Neural crest cell (in vitro differentiated cells): ENCODE data around the gene FAM219B. TPM values are rescaled to one million over a fixed set of nuclear protein-coding genes. Genes with fewer than 3 reads are reported as not detected.
"Not testable (repeated sequence)": the region's sequence is repeated elsewhere in the genome, so short reads cannot be mapped to it uniquely, and the experiment has no call there.

Experiments
- DNase-seq: peaks from one replicate; pipeline ENCODE4 v3.0.0; 2021; ENCODE audit warnings: low read depth, mixed read lengths, low spot score
- H3K27ac Mint-ChIP-seq: one replicate; pipeline ENCODE4 v1.8.0; 2021; ENCODE audit warnings: mild to moderate bottlenecking, mixed read lengths; ENCODE audit not compliant: unreplicated experiment
- H3K27me3 Mint-ChIP-seq: 2 replicates; pipeline ENCODE4 v1.8.0; 2021; ENCODE audit warnings: low read depth, mild to moderate bottlenecking, mixed read lengths
- H3K36me3 Mint-ChIP-seq: 2 replicates; pipeline ENCODE4 v1.8.0; 2021; ENCODE audit warnings: low read depth, mild to moderate bottlenecking, mixed read lengths
- H3K4me1 Mint-ChIP-seq: 2 replicates; pipeline ENCODE4 v1.8.0; 2021; ENCODE audit warnings: mixed read lengths
- H3K4me3 Mint-ChIP-seq: one replicate; pipeline ENCODE4 v1.8.0; 2021; ENCODE audit warnings: mild to moderate bottlenecking, mixed read lengths
- H3K9me3 Mint-ChIP-seq: 2 replicates; pipeline ENCODE4 v1.8.0; 2021; ENCODE audit warnings: mixed read lengths
- total RNA-seq: library from RNA; stranded (reverse); gene quantifications from 2 replicates; pipeline ENCODE4 v1.2.1, GENCODE V29; 2021
- TF ChIP-seq, protein P1 (sequence below): fragments of 200-600 bp; sonication (generic); conservative IDR thresholded peaks from 2 replicates; pipeline ENCODE4 v1.5.0; 2021; ENCODE audit warnings: antibody characterized with exemption, mild to moderate bottlenecking

FAM219B gene
- total RNA-seq, 1 donor from 2014 or later: 138 TPM

DNA sequence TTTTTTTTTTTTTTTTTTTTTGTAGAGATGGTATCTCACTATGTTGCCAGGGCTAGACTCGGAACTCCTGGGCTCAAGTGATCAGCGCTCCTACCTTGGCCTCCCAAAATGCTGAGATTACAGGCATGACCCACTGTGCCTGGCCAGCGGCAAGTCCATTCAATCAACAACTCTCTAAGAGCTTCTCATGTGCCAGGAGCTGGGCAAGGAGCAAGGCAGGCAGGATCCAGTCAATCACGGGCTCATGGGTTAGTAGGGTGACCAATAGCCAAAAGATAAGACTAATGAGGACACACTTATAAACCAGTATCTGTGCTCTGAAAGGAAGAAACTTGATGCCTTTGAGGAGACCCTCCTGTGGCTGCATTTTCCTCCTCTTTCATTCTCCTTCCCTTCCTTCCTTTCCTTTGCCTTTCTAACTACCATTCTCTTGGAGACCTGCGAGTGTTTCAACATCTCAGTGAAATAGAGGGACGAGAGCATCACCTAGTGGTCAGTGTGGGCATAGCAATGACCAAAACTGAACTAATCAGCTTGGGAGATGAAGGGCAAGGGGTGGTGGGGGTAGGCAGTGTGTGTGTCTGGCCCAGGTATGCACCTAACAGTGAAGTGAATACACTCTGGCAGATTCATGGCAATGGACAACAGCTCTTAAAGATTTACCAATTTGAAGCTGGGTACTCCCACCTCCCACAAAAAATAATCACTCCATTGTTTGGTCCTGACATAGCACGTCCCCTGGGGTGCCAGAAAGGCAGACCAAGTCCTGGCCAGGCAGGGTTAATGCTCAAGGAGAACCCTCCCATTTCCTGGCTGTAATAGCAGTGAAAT is 43.6 kb upstream of the FAM219B start:
- Mint-ChIP-seq H3K4me1 (peaks cover 5% of the 10 kb centered on the region), H3K4me3 (peak overlapping the region; percentile 2), H3K27me3 (peaks cover 13% of the 10 kb centered on the region), H3K36me3 (no peaks in the 10 kb centered on the region), H3K27ac (no peak overlapping the region), H3K9me3 (no peaks in the 10 kb centered on the region)
- peak; percentile 90 for DNase-seq
- TF ChIP-seq, protein P1, sequence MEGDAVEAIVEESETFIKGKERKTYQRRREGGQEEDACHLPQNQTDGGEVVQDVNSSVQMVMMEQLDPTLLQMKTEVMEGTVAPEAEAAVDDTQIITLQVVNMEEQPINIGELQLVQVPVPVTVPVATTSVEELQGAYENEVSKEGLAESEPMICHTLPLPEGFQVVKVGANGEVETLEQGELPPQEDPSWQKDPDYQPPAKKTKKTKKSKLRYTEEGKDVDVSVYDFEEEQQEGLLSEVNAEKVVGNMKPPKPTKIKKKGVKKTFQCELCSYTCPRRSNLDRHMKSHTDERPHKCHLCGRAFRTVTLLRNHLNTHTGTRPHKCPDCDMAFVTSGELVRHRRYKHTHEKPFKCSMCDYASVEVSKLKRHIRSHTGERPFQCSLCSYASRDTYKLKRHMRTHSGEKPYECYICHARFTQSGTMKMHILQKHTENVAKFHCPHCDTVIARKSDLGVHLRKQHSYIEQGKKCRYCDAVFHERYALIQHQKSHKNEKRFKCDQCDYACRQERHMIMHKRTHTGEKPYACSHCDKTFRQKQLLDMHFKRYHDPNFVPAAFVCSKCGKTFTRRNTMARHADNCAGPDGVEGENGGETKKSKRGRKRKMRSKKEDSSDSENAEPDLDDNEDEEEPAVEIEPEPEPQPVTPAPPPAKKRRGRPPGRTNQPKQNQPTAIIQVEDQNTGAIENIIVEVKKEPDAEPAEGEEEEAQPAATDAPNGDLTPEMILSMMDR: peak; percentile 97

DNA sequence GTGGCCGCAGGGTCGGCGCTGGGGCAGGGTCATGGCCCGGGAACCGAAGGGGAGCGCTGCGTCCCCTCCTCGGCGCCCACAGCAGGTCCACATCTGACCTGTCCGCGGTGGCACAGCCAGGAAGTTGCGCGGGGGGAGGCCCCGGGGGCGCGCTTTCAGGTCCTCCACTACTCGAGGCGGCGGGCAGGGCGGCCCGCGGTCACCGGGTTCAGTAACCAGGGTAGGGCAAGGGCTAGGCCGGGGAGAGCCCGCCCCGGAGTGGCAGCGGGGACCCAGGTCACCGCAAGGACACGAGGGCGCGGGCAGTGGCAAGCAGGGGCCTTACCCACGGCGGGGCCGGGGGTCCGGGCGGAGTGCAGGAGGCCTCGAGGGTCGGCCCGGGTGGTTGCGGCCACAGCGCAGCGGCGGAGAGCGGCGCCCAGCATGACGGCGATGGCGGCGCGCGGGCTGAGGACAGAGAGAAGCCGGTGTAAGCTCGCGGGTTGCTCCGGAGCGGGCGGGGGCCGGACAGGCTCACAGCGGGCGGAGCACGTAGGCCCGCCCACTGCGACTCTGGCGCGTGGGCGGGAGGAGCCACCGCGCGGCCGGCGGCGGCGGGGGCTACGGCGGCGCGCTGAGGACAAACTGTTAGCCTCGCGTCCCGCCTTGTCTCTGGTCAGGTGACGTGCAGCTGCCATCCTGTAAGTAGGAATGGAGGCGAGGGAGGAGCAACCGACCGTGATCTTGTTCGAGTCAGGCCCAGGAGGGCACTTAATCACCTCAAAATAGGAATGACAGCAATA is 31.1 kb upstream of the FAM219B start, which contains the start of gene COX5A:
COX5A (minus strand) TSS at position 484 of the 782 bp plus-strand sequence; CDS start at position 425, 59 bp downstream.
- Mint-ChIP-seq H3K4me3 (peak within 1 kb of the TSS; percentile 91), H3K36me3 (no peaks in the 10 kb centered on the region), H3K27me3 (no peaks in the 10 kb centered on the region), H3K4me1 (peaks cover 23% of the 10 kb centered on the region), H3K9me3 (no peaks in the 10 kb centered on the region), H3K27ac (peak within 1 kb of the TSS; percentile 94)
- peak; percentile 81 for DNase-seq
- TF ChIP-seq, protein P1: no peak

DNA sequence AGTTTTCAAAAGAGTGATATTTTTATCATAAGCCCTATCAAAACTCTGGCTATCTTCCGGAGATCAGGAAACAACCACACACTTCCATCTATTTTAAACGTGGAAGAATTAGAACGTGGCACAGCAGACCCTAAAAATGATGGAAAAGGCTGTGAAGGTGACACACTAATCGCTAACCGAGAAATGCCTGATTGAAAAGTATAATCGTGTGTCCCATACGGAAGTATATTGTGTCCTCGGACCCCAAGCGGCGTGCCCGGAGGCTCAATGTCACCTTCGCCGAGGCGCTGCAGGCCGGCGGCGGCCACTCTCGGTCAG is 30.6 kb upstream of the FAM219B start:
- H3K4me1 Mint-ChIP-seq: peaks cover 23% of the 10 kb centered on the region
- peak overlapping the region; percentile 22 for H3K27ac Mint-ChIP-seq
- no peak for DNase-seq
- peak overlapping the region; percentile 91 for H3K4me3 Mint-ChIP-seq
- no peaks in the 10 kb centered on the region for H3K36me3 Mint-ChIP-seq
- TF ChIP-seq, protein P1: no peak
- no peaks in the 10 kb centered on the region for H3K9me3 Mint-ChIP-seq
- H3K27me3 Mint-ChIP-seq: no peaks in the 10 kb centered on the region

DNA sequence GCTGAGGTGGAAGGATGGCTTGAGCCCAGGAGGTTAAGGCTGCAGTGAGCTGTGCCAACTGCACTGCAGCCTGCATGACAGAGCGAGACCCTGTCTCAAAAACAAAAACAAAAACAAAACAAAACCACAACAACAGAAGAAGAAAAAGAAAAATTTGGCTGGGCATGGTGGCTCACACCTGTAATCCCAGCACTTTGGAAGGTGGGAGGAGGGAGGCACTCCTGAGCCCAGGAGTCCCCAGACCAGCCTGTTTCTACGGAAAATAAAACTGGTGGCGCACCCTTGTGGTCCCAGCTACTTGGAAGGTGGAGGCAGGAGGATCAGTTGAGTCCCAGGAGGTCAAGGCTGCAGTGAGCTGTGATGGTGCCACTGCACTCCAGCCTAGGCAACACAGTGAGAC is 28.5 kb upstream of the FAM219B start:
- peak overlapping the region; percentile 82 for H3K4me3 Mint-ChIP-seq
- not testable (repeated sequence) for DNase-seq, H3K27me3 Mint-ChIP-seq, H3K9me3 Mint-ChIP-seq, H3K27ac Mint-ChIP-seq, H3K36me3 Mint-ChIP-seq
- peaks cover 23% of the 10 kb centered on the region for H3K4me1 Mint-ChIP-seq

DNA sequence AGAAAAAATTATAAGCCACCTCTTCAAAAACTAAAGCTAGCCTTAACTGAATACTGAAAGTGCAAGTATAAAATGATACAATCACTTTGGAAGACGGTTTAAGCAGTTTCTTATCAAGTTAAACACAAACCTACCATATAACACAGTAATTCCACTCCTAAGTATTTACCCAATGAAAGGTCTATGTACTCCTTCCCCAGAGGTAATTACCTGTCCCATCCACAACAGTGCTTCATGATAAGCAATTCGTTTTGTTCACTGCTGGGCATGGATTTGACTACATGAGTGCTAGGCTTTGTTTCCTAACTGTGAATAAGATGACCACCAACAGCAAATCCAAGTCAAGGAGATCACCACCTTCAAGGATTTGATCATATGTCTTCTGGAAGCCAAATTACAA is 26.9 kb upstream of the FAM219B start:
- no peak overlapping the region for H3K27ac Mint-ChIP-seq
- no peaks in the 10 kb centered on the region for H3K36me3 Mint-ChIP-seq
- DNase-seq: no peak
- H3K27me3 Mint-ChIP-seq: no peaks in the 10 kb centered on the region
- peak overlapping the region; percentile 47 for H3K4me3 Mint-ChIP-seq
- H3K9me3 Mint-ChIP-seq: no peaks in the 10 kb centered on the region
- TF ChIP-seq, protein P1: no peak
- H3K4me1 Mint-ChIP-seq: peaks cover 16% of the 10 kb centered on the region
